AG09309 (cell line): ENCODE results near the gene BAG2.

ENCODE experiments used
- DNase-seq: peaks from one replicate; pipeline ENCODE4 v3.0.0-alpha.2; 2010; ENCODE audit warnings: low read depth
- H3K4me3 ChIP-seq: 2 replicates; pipeline ENCODE4 v1.5.1; 2011; ENCODE audit warnings: mild to moderate bottlenecking, low read depth, low read length, moderate library complexity; ENCODE audit not compliant: control insufficient read depth
- CTCF ChIP-seq: IDR thresholded peaks from 2 replicates; pipeline ENCODE4 v1.5.1; 2011; ENCODE audit warnings: mild to moderate bottlenecking, low read depth, low read length, inconsistent platforms; ENCODE audit not compliant: insufficient read depth, control insufficient read depth; ENCODE audit errors: missing control alignments

BAG2 gene

GRCh38 chr6:57201718-57202117 lies 29.6 kb downstream of the BAG2 start:
- no peak for TF ChIP-seq CTCF
- H3K4me3 ChIP-seq, result no peak overlapping the region
- no peak for DNase-seq

- no peak overlapping the region for H3K4me3 ChIP-seq
- no peak for DNase-seq
- TF ChIP-seq CTCF, result no peak
These were observed 33.6 kb downstream of the BAG2 start for GRCh38 chr6:57205550-57206328.

GRCh38 chr6:57207141-57207540 lies 35.0 kb downstream of the BAG2 start:
- TF ChIP-seq CTCF, result no peak
- no peak overlapping the region for H3K4me3 ChIP-seq
- no peak for DNase-seq

GRCh38 chr6:57207872-57208271 lies 35.7 kb downstream of the BAG2 start:
- no peak for TF ChIP-seq CTCF
- no peak for DNase-seq
- no peak overlapping the region for H3K4me3 ChIP-seq

GRCh38 chr6:57209030-57209429 lies 36.9 kb downstream of the BAG2 start:
- no peak for DNase-seq
- TF ChIP-seq CTCF, result no peak
- no peak overlapping the region for H3K4me3 ChIP-seq

- H3K4me3 ChIP-seq, result no peak overlapping the region
- no peak for TF ChIP-seq CTCF
- DNase-seq, result no peak
These were observed 37.9 kb downstream of the BAG2 start for GRCh38 chr6:57210060-57210459.
